ENCODE measurements around the gene PGM2.
"Not testable (repeated sequence)": the region's sequence is repeated elsewhere in the genome, so short reads cannot be mapped to it uniquely, and the experiment has no call there.

The PGM2 gene

GRCh38 chr4:37826295-37827029, at the start of gene PGM2:
TSS of gene PGM2 (plus strand) at chr4:37826686. CDS start at chr4:37826733, 47 bp downstream.
- Histone ChIP-seq H3K4me1 (ENCODE audit: control insufficient read depth, insufficient read depth, low read length) (peaks cover 9% of the 10 kb centered on the region), H3K27ac (ENCODE audit: low read depth, low read length) (peak within 1 kb of the TSS; percentile 69), H3K27me3 (ENCODE audit: control insufficient read depth, insufficient read depth, low read length) (no peaks in the 10 kb centered on the region), H3K9ac (ENCODE audit: low read length) (peak within 1 kb of the TSS; percentile 93), H3K4me3 (ENCODE audit: low read length) (peak within 1 kb of the TSS; percentile 95), H3K36me3 (ENCODE audit: control insufficient read depth, insufficient read depth, low read length) (peaks cover 2% of the 10 kb centered on the region)

DNA sequence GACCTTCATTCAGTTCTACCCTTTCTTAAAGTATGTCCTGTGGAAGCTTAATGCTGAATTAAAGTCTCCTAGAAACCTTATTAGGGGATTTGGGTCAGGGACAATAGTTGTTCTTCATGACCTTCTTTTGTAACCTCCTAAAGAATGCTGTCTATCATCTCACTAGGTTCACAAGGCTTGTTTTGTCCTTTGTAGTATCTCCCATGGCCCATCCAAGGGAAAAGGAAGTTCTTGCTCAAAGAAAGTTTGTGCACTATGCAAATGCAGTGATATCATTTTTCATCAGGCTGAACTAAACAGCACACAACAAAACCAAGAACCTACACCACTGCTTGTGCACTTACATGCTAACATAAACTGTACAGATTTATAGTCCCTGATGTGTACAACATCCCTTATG, 46.6 kb upstream of the PGM2 start:
- H3K27ac ChIP-seq (ENCODE audit: low read depth, low read length): no peak overlapping the region
- H3K9ac ChIP-seq (ENCODE audit: low read length): no peak overlapping the region
- H3K4me1 ChIP-seq (ENCODE audit: control insufficient read depth, insufficient read depth, low read length): no peaks in the 10 kb centered on the region
- no peak overlapping the region for H3K4me3 ChIP-seq (ENCODE audit: low read length)
- H3K27me3 ChIP-seq (ENCODE audit: control insufficient read depth, insufficient read depth, low read length): no peaks in the 10 kb centered on the region
- no peaks in the 10 kb centered on the region for H3K36me3 ChIP-seq (ENCODE audit: control insufficient read depth, insufficient read depth, low read length)

DNA sequence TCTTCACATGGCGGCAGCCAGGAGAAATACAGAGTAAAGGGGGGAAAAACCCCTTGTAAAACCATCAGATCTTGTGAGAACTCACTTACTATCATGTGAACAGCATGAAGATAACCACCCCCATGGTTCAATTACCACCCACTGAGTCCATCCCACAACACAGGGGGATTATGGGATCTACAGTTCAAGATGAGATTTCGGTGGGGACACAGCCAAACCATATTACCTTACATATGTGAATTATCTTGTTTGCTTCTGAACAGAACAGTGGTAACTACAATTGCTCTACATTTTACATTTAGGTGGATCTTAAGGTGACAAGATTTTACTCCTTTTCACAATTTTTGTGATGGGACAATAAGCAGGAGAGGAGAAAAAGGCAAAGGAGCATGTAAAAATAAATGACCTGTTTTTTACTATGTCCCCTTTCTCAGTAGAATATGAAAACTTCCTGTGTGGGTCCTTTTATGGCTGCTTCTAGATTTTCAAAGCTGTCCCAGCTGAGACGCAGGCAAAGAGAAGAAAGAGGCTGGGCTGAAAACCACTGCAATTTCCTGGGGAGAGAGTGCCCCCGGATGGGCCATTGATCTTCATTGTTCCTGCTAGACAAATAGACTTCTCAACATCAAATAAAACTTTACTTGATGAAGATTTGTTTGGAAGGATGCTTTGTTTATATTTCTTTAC, 45.9 kb upstream of the PGM2 start:
- H3K9ac ChIP-seq (ENCODE audit: low read length): no peak overlapping the region
- no peaks in the 10 kb centered on the region for H3K4me1 ChIP-seq (ENCODE audit: control insufficient read depth, insufficient read depth, low read length)
- H3K27ac ChIP-seq (ENCODE audit: low read depth, low read length): no peak overlapping the region
- no peak overlapping the region for H3K4me3 ChIP-seq (ENCODE audit: low read length)
- H3K27me3 ChIP-seq (ENCODE audit: control insufficient read depth, insufficient read depth, low read length): no peaks in the 10 kb centered on the region
- no peaks in the 10 kb centered on the region for H3K36me3 ChIP-seq (ENCODE audit: control insufficient read depth, insufficient read depth, low read length)

DNA sequence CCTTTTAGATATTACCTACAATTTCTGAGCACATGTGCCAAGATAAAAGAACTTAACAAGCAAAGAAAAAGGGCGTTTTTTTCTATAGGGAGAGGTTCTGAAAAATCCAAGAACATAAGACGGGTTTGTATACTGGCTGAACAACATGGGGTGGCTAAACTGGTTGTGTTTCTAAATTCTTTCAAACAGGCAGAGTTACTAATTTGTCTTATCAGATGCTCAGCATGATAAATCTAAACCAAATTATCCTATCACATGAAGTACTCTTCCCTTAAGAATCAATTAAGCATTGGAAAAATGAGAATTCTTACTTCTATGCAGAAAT, 45.4 kb upstream of the PGM2 start:
- Histone ChIP-seq H3K36me3 (ENCODE audit: control insufficient read depth, insufficient read depth, low read length) (no peaks in the 10 kb centered on the region), H3K9ac (ENCODE audit: low read length) (no peak overlapping the region), H3K27me3 (ENCODE audit: control insufficient read depth, insufficient read depth, low read length) (no peaks in the 10 kb centered on the region), H3K4me3 (ENCODE audit: low read length) (no peak overlapping the region), H3K4me1 (ENCODE audit: control insufficient read depth, insufficient read depth, low read length) (no peaks in the 10 kb centered on the region), H3K27ac (ENCODE audit: low read depth, low read length) (no peak overlapping the region)

DNA sequence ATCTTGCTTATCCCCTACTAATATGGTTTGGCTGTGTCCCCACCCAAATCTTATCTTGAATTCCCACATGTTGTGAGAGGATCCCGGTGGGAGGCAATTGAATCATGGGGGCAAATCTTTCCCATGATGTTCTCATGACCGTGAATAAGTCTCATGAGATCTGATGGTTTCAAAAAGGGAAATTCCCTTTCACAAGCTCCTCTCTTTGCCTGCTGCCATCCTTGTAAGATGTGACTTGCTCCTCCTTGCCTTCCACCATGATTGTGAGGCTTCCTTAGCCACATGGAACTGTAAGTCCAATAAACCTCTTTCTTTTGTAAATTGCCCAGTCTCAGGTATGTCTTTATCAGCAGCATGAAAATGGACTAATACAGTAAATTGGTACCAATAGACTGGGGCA, 40.2 kb upstream of the PGM2 start:
- H3K4me1 ChIP-seq (ENCODE audit: control insufficient read depth, insufficient read depth, low read length); H3K27ac ChIP-seq (ENCODE audit: low read depth, low read length); H3K9ac ChIP-seq (ENCODE audit: low read length): not testable (repeated sequence)

DNA sequence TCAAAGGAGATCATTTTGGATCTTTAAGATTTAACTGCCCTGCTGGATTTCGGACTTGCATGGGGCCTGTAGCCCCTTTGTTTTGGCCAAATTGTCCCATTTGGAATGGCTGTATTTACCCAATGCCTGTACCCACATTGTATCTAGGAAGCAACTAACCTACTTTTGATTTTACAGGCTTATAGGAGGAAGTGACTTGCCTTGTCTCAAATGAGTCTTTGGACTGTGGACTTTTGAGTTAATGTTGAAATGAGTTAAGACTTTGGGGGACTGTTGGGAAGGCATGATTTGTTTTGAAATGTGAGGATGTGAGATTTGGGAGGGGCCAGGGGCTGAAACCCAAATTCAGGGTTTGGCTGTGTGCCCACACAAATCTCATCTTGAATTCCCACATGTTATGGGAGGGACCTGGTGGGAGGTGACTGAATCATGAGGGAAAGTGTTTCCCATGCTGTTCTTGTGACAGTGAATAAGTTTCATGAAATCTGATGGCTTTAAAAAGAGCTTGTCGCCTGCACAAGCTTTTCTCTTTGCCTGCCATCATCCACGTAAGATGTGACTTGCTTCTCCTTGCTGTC, 38.5 kb upstream of the PGM2 start:
- not testable (repeated sequence) for H3K27me3 ChIP-seq (ENCODE audit: control insufficient read depth, insufficient read depth, low read length); H3K27ac ChIP-seq (ENCODE audit: low read depth, low read length); H3K4me3 ChIP-seq (ENCODE audit: low read length); H3K9ac ChIP-seq (ENCODE audit: low read length); H3K4me1 ChIP-seq (ENCODE audit: control insufficient read depth, insufficient read depth, low read length); H3K36me3 ChIP-seq (ENCODE audit: control insufficient read depth, insufficient read depth, low read length)

More for the DNA sequence above, 40.2 kb upstream of the PGM2 start:
- not testable (repeated sequence) for H3K4me3 ChIP-seq (ENCODE audit: low read length); H3K27me3 ChIP-seq (ENCODE audit: control insufficient read depth, insufficient read depth, low read length); H3K36me3 ChIP-seq (ENCODE audit: control insufficient read depth, insufficient read depth, low read length)

- no peaks in the 10 kb centered on the region for H3K36me3 ChIP-seq (ENCODE audit: control insufficient read depth, insufficient read depth, low read length)
Measured at GRCh38 chr4:37788819-37789218, 37.7 kb upstream of the PGM2 start.

GRCh38 chr4:37792241-37792640, 34.2 kb upstream of the PGM2 start:
- no peaks in the 10 kb centered on the region for H3K4me1 ChIP-seq (ENCODE audit: control insufficient read depth, insufficient read depth, low read length)
- H3K36me3 ChIP-seq (ENCODE audit: control insufficient read depth, insufficient read depth, low read length): no peaks in the 10 kb centered on the region
- H3K9ac ChIP-seq (ENCODE audit: low read length): no peak overlapping the region
- no peaks in the 10 kb centered on the region for H3K27me3 ChIP-seq (ENCODE audit: control insufficient read depth, insufficient read depth, low read length)
- no peak overlapping the region for H3K4me3 ChIP-seq (ENCODE audit: low read length)
- H3K27ac ChIP-seq (ENCODE audit: low read depth, low read length): no peak overlapping the region

More at GRCh38 chr4:37788819-37789218, 37.7 kb upstream of the PGM2 start:
- H3K9ac ChIP-seq (ENCODE audit: low read length): no peak overlapping the region
- no peak overlapping the region for H3K27ac ChIP-seq (ENCODE audit: low read depth, low read length)
- H3K4me1 ChIP-seq (ENCODE audit: control insufficient read depth, insufficient read depth, low read length): no peaks in the 10 kb centered on the region
- H3K27me3 ChIP-seq (ENCODE audit: control insufficient read depth, insufficient read depth, low read length): no peaks in the 10 kb centered on the region
- H3K4me3 ChIP-seq (ENCODE audit: low read length): no peak overlapping the region

- Histone ChIP-seq H3K27me3 (ENCODE audit: control insufficient read depth, insufficient read depth, low read length) (no peaks in the 10 kb centered on the region), H3K4me1 (ENCODE audit: control insufficient read depth, insufficient read depth, low read length) (no peaks in the 10 kb centered on the region), H3K36me3 (ENCODE audit: control insufficient read depth, insufficient read depth, low read length) (no peaks in the 10 kb centered on the region), H3K27ac (ENCODE audit: low read depth, low read length) (no peak overlapping the region), H3K4me3 (ENCODE audit: low read length) (no peak overlapping the region), H3K9ac (ENCODE audit: low read length) (no peak overlapping the region)
Measured at GRCh38 chr4:37793562-37793961, 32.9 kb upstream of the PGM2 start.

DNA sequence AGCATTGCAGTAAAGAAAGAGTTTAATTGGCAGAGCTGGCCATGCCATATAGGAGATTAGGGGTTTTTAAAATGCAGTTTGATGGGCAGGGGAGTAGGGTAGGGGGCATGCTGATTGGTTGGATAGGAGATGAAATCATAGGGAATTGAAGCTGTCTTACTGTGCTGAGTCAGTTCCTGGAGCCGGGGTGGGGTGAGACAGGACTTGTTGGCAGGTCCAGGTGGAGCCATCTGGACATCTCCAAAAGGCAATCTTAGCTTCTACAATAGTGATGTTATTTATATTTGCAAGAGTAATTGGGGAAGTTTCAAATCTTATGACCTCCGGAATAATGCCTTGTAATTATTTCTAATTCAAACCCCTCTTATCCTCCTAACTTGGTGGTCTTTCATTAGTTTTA, 32.4 kb upstream of the PGM2 start:
- H3K36me3 ChIP-seq (ENCODE audit: control insufficient read depth, insufficient read depth, low read length): no peaks in the 10 kb centered on the region
- no peaks in the 10 kb centered on the region for H3K27me3 ChIP-seq (ENCODE audit: control insufficient read depth, insufficient read depth, low read length)
- H3K4me3 ChIP-seq (ENCODE audit: low read length): no peak overlapping the region
- H3K27ac ChIP-seq (ENCODE audit: low read depth, low read length): no peak overlapping the region
- no peak overlapping the region for H3K9ac ChIP-seq (ENCODE audit: low read length)
- no peaks in the 10 kb centered on the region for H3K4me1 ChIP-seq (ENCODE audit: control insufficient read depth, insufficient read depth, low read length)

DNA sequence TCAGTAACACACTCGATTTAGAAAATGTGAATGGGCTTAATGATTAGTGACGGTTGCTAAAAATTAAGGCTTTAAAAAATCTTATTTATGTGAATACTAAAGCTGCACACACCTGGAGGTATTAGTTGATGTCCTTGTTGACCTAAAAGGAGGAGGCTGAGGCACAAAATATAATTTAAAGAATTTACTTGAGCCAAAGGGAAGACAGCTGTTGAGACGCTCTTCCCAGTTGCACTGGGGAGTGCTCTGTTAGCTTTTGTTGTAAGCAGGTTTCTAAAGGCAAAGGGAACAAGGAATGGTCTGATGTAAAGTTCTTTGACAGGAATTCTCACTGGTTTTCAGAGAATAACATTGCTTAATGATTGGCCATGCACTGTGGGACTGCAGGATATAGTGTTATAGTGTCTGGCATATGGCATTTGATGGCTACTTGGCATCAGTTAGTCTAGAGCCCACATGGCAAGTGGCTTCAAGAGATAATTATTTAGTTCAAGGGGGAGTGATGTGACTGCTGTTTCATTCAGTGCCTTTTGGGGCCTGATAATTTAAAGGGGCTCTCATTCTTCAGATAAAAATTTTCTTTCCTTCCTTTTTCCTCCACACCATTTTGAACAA, 30.8 kb upstream of the PGM2 start:
- no peak overlapping the region for H3K4me3 ChIP-seq (ENCODE audit: low read length)
- H3K36me3 ChIP-seq (ENCODE audit: control insufficient read depth, insufficient read depth, low read length): no peaks in the 10 kb centered on the region
- H3K4me1 ChIP-seq (ENCODE audit: control insufficient read depth, insufficient read depth, low read length): no peaks in the 10 kb centered on the region
- no peak overlapping the region for H3K9ac ChIP-seq (ENCODE audit: low read length)
- no peaks in the 10 kb centered on the region for H3K27me3 ChIP-seq (ENCODE audit: control insufficient read depth, insufficient read depth, low read length)
- no peak overlapping the region for H3K27ac ChIP-seq (ENCODE audit: low read depth, low read length)

DNA sequence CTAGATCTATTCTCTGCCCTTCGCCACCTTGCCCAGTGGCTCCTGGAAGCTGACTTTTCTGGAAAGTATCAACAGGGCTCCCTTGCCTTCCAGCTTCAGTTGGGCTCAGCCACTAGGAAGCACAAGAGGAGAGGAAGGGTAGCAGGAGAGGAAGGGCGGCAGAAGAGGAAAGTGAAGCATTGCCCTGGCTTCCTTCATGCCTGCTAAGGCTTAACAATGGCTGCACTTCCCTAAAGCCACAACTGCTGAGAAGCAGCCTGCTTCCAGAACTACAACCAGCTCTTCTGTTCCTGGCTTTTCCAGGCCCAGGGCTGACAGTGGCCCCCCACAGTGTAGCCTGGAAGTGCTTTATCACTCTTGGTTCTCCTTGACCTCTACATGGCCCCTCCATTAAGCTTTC, 29.1 kb upstream of the PGM2 start:
- H3K36me3 ChIP-seq (ENCODE audit: control insufficient read depth, insufficient read depth, low read length): no peaks in the 10 kb centered on the region
- H3K27me3 ChIP-seq (ENCODE audit: control insufficient read depth, insufficient read depth, low read length): no peaks in the 10 kb centered on the region
- no peak overlapping the region for H3K27ac ChIP-seq (ENCODE audit: low read depth, low read length)
- no peak overlapping the region for H3K4me3 ChIP-seq (ENCODE audit: low read length)
- H3K4me1 ChIP-seq (ENCODE audit: control insufficient read depth, insufficient read depth, low read length): no peaks in the 10 kb centered on the region
- H3K9ac ChIP-seq (ENCODE audit: low read length): no peak overlapping the region
